GM21381 (cell line): ENCODE measurements around the gene WDR70.
"Not testable (repeated sequence)": the region's sequence is repeated elsewhere in the genome, so short reads cannot be mapped to it uniquely, and the experiment has no call there.

Experiments
- ATAC-seq: cut with Tn5 transposase; IDR thresholded peaks from one replicate; pipeline ENCODE4 v1.9.1; 2021; ENCODE audit warnings: mild to moderate bottlenecking, moderate library complexity; ENCODE audit not compliant: unreplicated experiment

The WDR70 gene

GRCh38 chr5:37379100-37379628 is at the start of gene WDR70:
Gene WDR70 (plus strand): TSS chr5:37379318. CDS start chr5:37379368, 50 bp downstream.
- ATAC-seq, result peak; percentile 100

- not testable (repeated sequence) for ATAC-seq
Observed at GRCh38 chr5:37334754-37335153, 44.4 kb upstream of the WDR70 start.

GRCh38 chr5:37342741-37343140 is 36.4 kb upstream of the WDR70 start:
- not testable (repeated sequence) for ATAC-seq

- ATAC-seq, result no peak
Observed at GRCh38 chr5:37355161-37355560, 24.0 kb upstream of the WDR70 start.

GRCh38 chr5:37370550-37370863 is 8.6 kb upstream of the WDR70 start:
- ATAC-seq, result no peak

GRCh38 chr5:37370864-37371726 is 8.0 kb upstream of the WDR70 start, which contains the start of gene NUP155:
Gene NUP155 (minus strand): TSS chr5:37371106. CDS start chr5:37370977, 129 bp downstream.
- peak; percentile 94 for ATAC-seq

- no peak for ATAC-seq
Observed at GRCh38 chr5:37375091-37375490, 4.0 kb upstream of the WDR70 start.

GRCh38 chr5:37378066-37378465 is 1.1 kb upstream of the WDR70 start:
- not testable (repeated sequence) for ATAC-seq

- no peak for ATAC-seq
Observed at GRCh38 chr5:37391591-37391990, 12.5 kb downstream of the WDR70 start.

GRCh38 chr5:37396352-37396751 is 17.2 kb downstream of the WDR70 start:
- no peak for ATAC-seq

GRCh38 chr5:37400501-37400900 is 21.4 kb downstream of the WDR70 start:
- ATAC-seq, result no peak

GRCh38 chr5:37412515-37412914 is 33.4 kb downstream of the WDR70 start:
- ATAC-seq, result no peak

GRCh38 chr5:37415456-37415855 is 36.3 kb downstream of the WDR70 start:
- not testable (repeated sequence) for ATAC-seq

- ATAC-seq, result no peak
Observed at GRCh38 chr5:37417347-37417746, 38.2 kb downstream of the WDR70 start.

- no peak for ATAC-seq
Observed at GRCh38 chr5:37424441-37424840, 45.3 kb downstream of the WDR70 start.

- no peak for ATAC-seq
Observed at GRCh38 chr5:37428044-37428443, 48.9 kb downstream of the WDR70 start.

- ATAC-seq, result no peak
Observed at GRCh38 chr5:37435261-37435660, 56.1 kb downstream of the WDR70 start.

GRCh38 chr5:37436146-37436934 is 57.2 kb downstream of the WDR70 start:
- peak; percentile 72 for ATAC-seq

- ATAC-seq, result no peak
Observed at GRCh38 chr5:37437711-37438110, 58.6 kb downstream of the WDR70 start.

GRCh38 chr5:37445783-37446182 is 66.7 kb downstream of the WDR70 start:
- not testable (repeated sequence) for ATAC-seq

- ATAC-seq, result no peak
Observed at GRCh38 chr5:37448941-37449340, 69.8 kb downstream of the WDR70 start.

GRCh38 chr5:37451991-37452390 is 72.9 kb downstream of the WDR70 start:
- not testable (repeated sequence) for ATAC-seq
